Glomerular visceral epithelial cell (primary cell): ENCODE measurements around the gene RXRB.

Experiments
- DNase-seq: peaks from one replicate; pipeline ENCODE4 v3.0.0-alpha.2; 2016; ENCODE audit errors: extremely low spot score

Gene RXRB

GRCh38 chr6:33197431-33198048, 2.9 kb downstream of the RXRB start:
- DNase-seq = peak; percentile 44

GRCh38 chr6:33195304-33196165, 4.9 kb downstream of the RXRB start:
- no peak for DNase-seq

- no peak for DNase-seq
These were observed 6.0 kb downstream of the RXRB start for GRCh38 chr6:33194431-33194979.

GRCh38 chr6:33193619-33194018, 6.8 kb downstream of the RXRB start:
- DNase-seq = no peak

- DNase-seq = no peak
These were observed 7.5 kb downstream of the RXRB start for GRCh38 chr6:33192671-33193602.

- no peak for DNase-seq
These were observed 8.3 kb downstream of the RXRB start, which contains the start of gene COL11A2 for GRCh38 chr6:33192105-33192646. COL11A2 (minus strand) TSS chr6:33192467; CDS start chr6:33192240, 227 bp downstream.

- peak; percentile 17 for DNase-seq
These were observed 8.9 kb downstream of the RXRB start for GRCh38 chr6:33191383-33192104.

GRCh38 chr6:33190504-33191107, 9.9 kb downstream of the RXRB start:
- DNase-seq = no peak

GRCh38 chr6:33189625-33190448, 10.6 kb downstream of the RXRB start:
- DNase-seq = no peak

- no peak for DNase-seq
These were observed 11.3 kb downstream of the RXRB start for GRCh38 chr6:33189164-33189563.

- no peak for DNase-seq
These were observed 12.7 kb downstream of the RXRB start for GRCh38 chr6:33187809-33188208.

- no peak for DNase-seq
These were observed 14.7 kb downstream of the RXRB start for GRCh38 chr6:33185654-33186187.

- no peak for DNase-seq
These were observed 15.3 kb downstream of the RXRB start for GRCh38 chr6:33185190-33185589.

- no peak for DNase-seq
These were observed 17.3 kb downstream of the RXRB start for GRCh38 chr6:33183071-33183683.

GRCh38 chr6:33181141-33181540, 19.3 kb downstream of the RXRB start:
- DNase-seq = no peak

- no peak for DNase-seq
These were observed 21.6 kb downstream of the RXRB start for GRCh38 chr6:33178755-33179475.

GRCh38 chr6:33177552-33178446, 22.7 kb downstream of the RXRB start:
- no peak for DNase-seq
